ENCODE data around the gene MTOR.

GRCh38 chr1:11138952-11139351 lies 123.4 kb downstream of the MTOR start:
- TF ChIP-seq REST (IDR thresholded peaks at IDR 0.05; ENCODE audit: insufficient read depth in 1 of 2, low read depth in 2 of 2, low read length in 2 of 2) = no peak
- TF ChIP-seq TAF1 (IDR thresholded peaks at IDR 0.05; ENCODE audit: borderline replicate concordance, insufficient read depth, low read length) = no peak
- TF ChIP-seq POLR2AphosphoS5 (IDR thresholded peaks at IDR 0.05; ENCODE audit: low read depth, low read length) = no peak
- no peak for TF ChIP-seq SIN3A (IDR thresholded peaks at IDR 0.05; ENCODE audit: borderline replicate concordance, insufficient read depth, low read length)

All from PFSK-1 (cell line).